Skeletal muscle tissue (tissue), 4 donors: Measurements from ENCODE around the gene NDUFV3. TPM values are rescaled to one million over a fixed set of nuclear protein-coding genes. Genes with fewer than 3 reads are reported as not detected.
"Not testable (repeated sequence)": the region's sequence is repeated elsewhere in the genome, so short reads cannot be mapped to it uniquely, and the experiment has no call there.

Experiments used
- H3K27ac ChIP-seq: one replicate; pipeline ENCODE4 v1.7.0; 2013; ENCODE audit warnings: mild to moderate bottlenecking, low read depth, low read length, inconsistent platforms
- H3K27me3 ChIP-seq, 3 donors: one replicate each; pipeline ENCODE4 v1.7.0; 2013; ENCODE audit warnings: low read length in 3 of 3; ENCODE audit not compliant: control insufficient read depth in 3 of 3, insufficient read depth in 3 of 3
- H3K36me3 ChIP-seq, 3 donors: one replicate each; pipeline ENCODE4 v1.7.0; 2013; ENCODE audit warnings: low read length in 3 of 3; ENCODE audit not compliant: control insufficient read depth in 3 of 3, insufficient read depth in 3 of 3
- H3K4me1 ChIP-seq, 3 donors: one replicate each; pipeline ENCODE4 v1.7.0; 2013; ENCODE audit warnings: low read length in 3 of 3, mild to moderate bottlenecking in 3 of 3; ENCODE audit not compliant: control insufficient read depth in 3 of 3, insufficient read depth in 3 of 3
- H3K4me3 ChIP-seq, 3 donors: one replicate each; pipeline ENCODE4 v1.7.0; 2013; ENCODE audit warnings: low read length in 3 of 3
- H3K9ac ChIP-seq, 3 donors: one replicate each; pipeline ENCODE4 v1.7.0; 2013; ENCODE audit warnings: low read length in 3 of 3, mild to moderate bottlenecking in 3 of 3, moderate library complexity in 2 of 3, low read depth in 1 of 3
- H3K9me3 ChIP-seq, 3 donors: one replicate each; pipeline ENCODE4 v1.7.0; 2013; ENCODE audit warnings: low read length in 3 of 3; ENCODE audit not compliant: control insufficient read depth in 3 of 3
- total RNA-seq: library from RNA; depleted of rRNA; stranded (reverse); fragments of >200 nt; gene quantifications from one replicate; pipeline ENCODE4 v1.2.3, GENCODE V29; 2014
- donor health status: Osteomylitis.

The NDUFV3 gene
- total RNA-seq, 1 donor from 2014 or later, result 45.9 TPM

DNA sequence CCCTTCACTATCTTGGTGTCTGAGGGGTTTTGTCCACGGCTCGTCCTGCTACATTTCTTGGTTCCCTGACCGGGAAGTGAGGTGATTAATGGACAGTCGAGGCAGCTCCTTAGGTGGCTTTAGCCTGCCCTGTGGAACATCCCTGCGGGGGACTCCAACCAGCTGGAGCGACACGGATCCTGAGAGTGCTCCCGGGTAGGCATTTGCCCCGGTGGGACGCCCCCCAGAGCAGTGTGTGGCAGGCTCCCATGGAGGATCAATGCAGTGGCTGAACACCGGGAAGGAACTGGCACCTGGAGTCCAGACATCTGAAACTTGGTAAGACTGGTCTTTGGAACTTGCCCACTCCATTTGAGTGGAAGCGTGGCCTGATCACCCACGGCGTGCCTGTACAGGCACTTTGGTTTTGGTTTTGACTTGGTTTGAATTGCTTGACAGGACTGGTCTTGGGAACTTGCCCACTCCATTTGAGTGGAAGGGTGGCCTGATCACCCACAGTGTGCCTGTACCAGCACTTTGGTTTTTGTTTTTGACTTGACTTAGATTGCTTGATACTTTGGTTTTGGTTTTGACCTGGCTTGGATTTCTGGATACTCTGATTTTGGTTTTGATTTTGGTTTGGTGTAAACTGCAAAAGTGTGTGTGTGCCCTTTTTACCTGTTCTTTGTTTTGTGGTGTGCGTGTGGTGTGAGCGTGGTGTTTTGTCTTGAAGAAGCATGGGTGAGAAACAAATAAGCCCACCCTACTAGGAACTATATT lies 39.4 kb downstream of the NDUFV3 start:
- H3K9ac ChIP-seq, H3K4me3 ChIP-seq, H3K36me3 ChIP-seq, H3K9me3 ChIP-seq, H3K27ac ChIP-seq, H3K4me1 ChIP-seq, H3K27me3 ChIP-seq: not testable (repeated sequence)

DNA sequence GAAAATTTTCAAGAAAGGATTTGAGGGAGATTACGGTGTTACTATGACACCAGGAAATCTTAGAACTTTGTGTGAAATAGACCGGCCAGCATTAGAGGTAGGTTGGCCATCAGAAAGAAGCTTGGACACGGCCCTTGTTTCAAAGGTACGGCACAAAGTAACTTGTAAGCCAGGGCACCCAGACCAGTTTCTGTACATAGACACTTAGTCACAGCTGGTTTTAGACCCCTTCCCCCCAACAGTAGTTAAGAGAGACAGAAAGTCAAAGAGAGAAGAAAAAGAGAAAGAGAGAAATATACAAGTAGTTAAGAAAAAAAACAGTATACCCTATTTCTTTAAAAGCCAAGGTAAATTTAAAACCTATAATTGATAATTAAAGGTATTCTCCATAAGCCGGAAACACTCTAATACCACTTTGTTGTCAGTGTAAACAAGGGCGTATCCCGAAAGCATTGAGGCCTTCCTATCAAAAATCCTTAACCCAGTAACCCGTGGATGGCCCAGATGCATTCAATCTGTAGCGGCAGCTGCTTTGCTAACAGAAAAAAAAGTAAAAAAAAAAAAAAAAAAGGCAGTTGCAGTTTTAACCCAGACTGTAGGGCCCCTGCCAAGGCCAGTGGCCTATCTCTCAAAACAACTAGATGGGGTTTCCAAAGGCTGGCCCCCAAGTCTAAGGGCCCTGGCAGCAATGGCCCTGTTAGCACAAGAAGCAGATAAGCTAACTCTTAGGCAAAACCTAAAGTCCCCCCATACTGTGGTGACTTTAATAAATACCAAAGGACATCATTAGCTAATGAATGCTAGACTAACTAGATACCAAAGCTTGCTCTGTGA lies 40.2 kb downstream of the NDUFV3 start:
- H3K4me1 ChIP-seq, H3K4me3 ChIP-seq, H3K9ac ChIP-seq, H3K27me3 ChIP-seq, H3K36me3 ChIP-seq, H3K9me3 ChIP-seq, H3K27ac ChIP-seq: not testable (repeated sequence)

GRCh38 chr21:42933973-42934372 lies 40.9 kb downstream of the NDUFV3 start:
- not testable (repeated sequence) for H3K36me3 ChIP-seq, H3K27me3 ChIP-seq, H3K27ac ChIP-seq, H3K4me3 ChIP-seq, H3K4me1 ChIP-seq, H3K9ac ChIP-seq, H3K9me3 ChIP-seq

- not testable (repeated sequence) for H3K9ac ChIP-seq, H3K27me3 ChIP-seq, H3K4me1 ChIP-seq, H3K9me3 ChIP-seq, H3K36me3 ChIP-seq, H3K4me3 ChIP-seq, H3K27ac ChIP-seq
Measured at GRCh38 chr21:42936360-42936759, 43.3 kb downstream of the NDUFV3 start.

DNA sequence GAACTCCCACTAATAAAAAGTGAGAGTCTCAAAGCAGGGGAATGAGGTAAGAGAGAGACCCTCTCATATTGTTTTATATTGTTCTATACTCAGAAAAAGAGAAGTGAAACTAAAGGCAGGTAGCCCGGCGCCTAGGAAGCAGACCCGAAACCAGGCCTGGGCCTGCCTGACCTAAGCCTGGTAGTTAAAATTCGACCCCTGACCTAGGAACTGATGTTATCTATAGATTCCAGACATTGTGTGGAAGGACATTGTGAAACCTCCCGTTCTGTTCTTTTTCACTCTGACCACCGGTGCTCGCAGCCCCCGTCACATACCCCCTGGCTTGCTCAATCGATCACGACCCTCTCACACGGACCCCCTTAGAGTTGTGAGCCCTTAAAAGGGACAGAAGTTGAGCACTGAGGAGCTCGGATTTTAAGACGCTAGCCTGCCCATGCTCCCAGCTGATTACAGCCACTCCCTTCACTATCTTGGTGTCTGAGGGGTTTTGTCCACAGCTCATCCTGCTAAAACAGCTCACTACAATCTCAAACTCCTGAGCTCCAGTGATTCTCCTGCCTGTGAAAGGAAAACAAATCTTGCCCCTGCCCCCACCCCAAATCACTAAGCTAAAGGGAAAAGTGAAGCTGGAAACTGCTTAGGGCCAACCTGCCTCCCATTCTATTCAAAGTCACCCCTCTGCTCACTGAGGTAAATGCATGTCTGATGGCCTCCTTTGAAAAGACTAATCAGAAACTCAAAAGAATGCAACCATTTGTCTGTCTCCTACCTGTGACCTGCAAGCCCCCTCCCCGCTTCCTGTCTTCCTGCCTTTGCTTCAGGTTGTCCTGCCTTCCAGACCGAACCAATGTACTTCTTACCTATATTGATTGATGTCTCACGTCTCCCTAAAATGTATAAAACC lies 44.2 kb downstream of the NDUFV3 start:
- not testable (repeated sequence) for H3K9ac ChIP-seq, H3K27me3 ChIP-seq, H3K27ac ChIP-seq, H3K4me1 ChIP-seq, H3K36me3 ChIP-seq, H3K9me3 ChIP-seq, H3K4me3 ChIP-seq

- H3K27me3 ChIP-seq, result no peaks in the 10 kb centered on the region
Measured at GRCh38 chr21:42937960-42938605, 45.0 kb downstream of the NDUFV3 start.

DNA sequence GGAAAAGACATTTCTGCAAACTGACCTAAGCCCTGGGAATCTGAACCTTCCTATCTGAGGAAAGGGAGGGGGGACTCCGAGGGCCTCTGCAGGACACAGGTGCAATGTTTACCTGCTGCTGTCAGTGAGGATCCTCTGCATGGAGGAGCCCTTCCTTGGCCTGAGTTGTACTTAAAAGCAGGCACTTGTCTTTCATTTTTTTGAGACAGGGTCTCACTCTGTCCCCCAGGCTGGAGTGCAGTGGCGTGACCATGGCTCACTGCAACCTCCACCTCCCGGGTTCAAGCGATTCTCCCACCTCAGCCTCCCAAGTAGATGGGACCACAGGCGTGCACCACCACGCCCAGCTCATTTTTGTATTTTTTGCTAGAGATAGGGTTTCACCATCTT lies 45.5 kb downstream of the NDUFV3 start:
- H3K9ac ChIP-seq, H3K9me3 ChIP-seq, H3K27me3 ChIP-seq, H3K27ac ChIP-seq, H3K36me3 ChIP-seq, H3K4me3 ChIP-seq, H3K4me1 ChIP-seq: not testable (repeated sequence)

More at GRCh38 chr21:42937960-42938605, 45.0 kb downstream of the NDUFV3 start:
- Histone ChIP-seq H3K4me3 (no peak overlapping the region), H3K27ac (no peak overlapping the region), H3K36me3 (no peaks in the 10 kb centered on the region), H3K9ac (no peak overlapping the region), H3K4me1 (peaks cover 5 to 7% (median 7%) of the 10 kb centered on the region in 3 donors), H3K9me3 (no peaks in the 10 kb centered on the region)

GRCh38 chr21:42939582-42940413 lies 46.7 kb downstream of the NDUFV3 start:
- H3K4me1 ChIP-seq, result peaks cover 5 to 7% (median 7%) of the 10 kb centered on the region in 3 donors
- H3K4me3 ChIP-seq, result peak overlapping the region in 2 of 3 donors; percentile 35 to 38
- H3K36me3 ChIP-seq, result no peaks in the 10 kb centered on the region
- peak overlapping the region; percentile 66 for H3K27ac ChIP-seq
- H3K9ac ChIP-seq, result peak overlapping the region in 1 of 3 donors; percentile 56
- no peaks in the 10 kb centered on the region for H3K27me3 ChIP-seq
- no peaks in the 10 kb centered on the region for H3K9me3 ChIP-seq

- Histone ChIP-seq H3K4me1 (peaks cover 5 to 7% (median 7%) of the 10 kb centered on the region in 3 donors), H3K9ac (no peak overlapping the region), H3K9me3 (no peaks in the 10 kb centered on the region), H3K36me3 (no peaks in the 10 kb centered on the region), H3K27me3 (no peaks in the 10 kb centered on the region), H3K27ac (no peak overlapping the region), H3K4me3 (no peak overlapping the region)
Measured at GRCh38 chr21:42941696-42942085, 48.6 kb downstream of the NDUFV3 start.
